HCT116 (cell line): ENCODE measurements around the gene MRPL41. TPM values are rescaled to one million over a fixed set of nuclear protein-coding genes. Genes with fewer than 3 reads are reported as not detected.

Experiments used
- ATAC-seq: fragments of 200-7000 bp; cut with Tn5 transposase; 2 replicates; pipeline ENCODE4 v1.9.1; 2020; ENCODE audit warnings: mild to moderate bottlenecking, moderate library complexity
- BruUV-seq: library from RNA; stranded (reverse); fragments of 400-500 nt; replicated peaks from 2 replicates; lab custom pipeline; 2021; lab: Mats Ljungman, UMichigan
- CTCF ChIA-PET: fragments of 300-600 bp; sonication (Branson Sonifier 250); formaldehyde crosslinking; loops from one replicate; lab custom pipeline; 2021; ENCODE audit warnings: antibody characterized with exemption; lab: Charles Lee
- POLR2A ChIA-PET: fragments of 300-600, 350-600 bp; sonication (Branson Sonifier 250); formaldehyde crosslinking; loops from one replicate; lab custom pipeline; 2021; ENCODE audit warnings: antibody characterized with exemption; lab: Charles Lee
- RAD21 ChIA-PET, 2 experiments: fragments of 300-600 bp; sonication (Branson Sonifier 250); formaldehyde crosslinking; loops; one replicate each; lab custom pipeline; 2023; ENCODE audit warnings: low total read pairs in 2 of 2; ENCODE audit not compliant: uncharacterized antibody in 2 of 2, unreplicated experiment in 2 of 2, low non-redundant PET in 1 of 2; lab: Charles Lee
- DNase-seq: peaks from one replicate; pipeline ENCODE4 v3.0.0-alpha.2; 2010; ENCODE audit warnings: low read depth, low spot score
- H2AFZ ChIP-seq: fragments of 200-600 bp; shearing (Covaris generic), sonication (generic); 2 replicates; pipeline ENCODE4 v1.6.1; 2017; ENCODE audit warnings: low read depth, mixed run types, mixed read lengths, antibody characterized with exemption, low read length; ENCODE audit not compliant: poor library complexity, severe bottlenecking
- H3K27ac ChIP-seq: 2 replicates; pipeline ENCODE4 v1.5.1; 2012; ENCODE audit warnings: low read depth, low read length
- H3K27me3 ChIP-seq: fragments of 200-600 bp; sonication (generic); 2 replicates; pipeline ENCODE4 v1.6.1; 2016; ENCODE audit warnings: mixed run types, low read length, mixed read lengths; ENCODE audit not compliant: insufficient read depth
- H3K36me3 ChIP-seq, 2 experiments: fragments of 200-500 bp in 1 of 2; fragments of 200-600 bp in 1 of 2; sonication (Bioruptor generic) in 1 of 2; sonication (generic) in 1 of 2; 2 replicates each; pipeline versions ENCODE4 v1.5.1 to v1.6.1; 2014 to 2016; ENCODE audit warnings: low read length in 2 of 2, inconsistent platforms in 1 of 2, mixed read lengths in 1 of 2, mixed run types in 1 of 2; ENCODE audit not compliant: insufficient read depth in 2 of 2, control insufficient read depth in 1 of 2
- H3K4me1 ChIP-seq, 2 experiments: fragments of 200-600 bp in 1 of 2; sonication (generic) in 1 of 2; 2 replicates each; pipeline versions ENCODE4 v1.5.1 to v1.6.1; 2012 to 2017; ENCODE audit warnings: low read length in 2 of 2, inconsistent platforms in 1 of 2, mild to moderate bottlenecking in 1 of 2, mixed read lengths in 1 of 2, mixed run types in 1 of 2, moderate library complexity in 1 of 2; ENCODE audit not compliant: insufficient read depth in 2 of 2, control insufficient read depth in 1 of 2
- H3K4me2 ChIP-seq: fragments of 200-600 bp; sonication (generic); 2 replicates; pipeline ENCODE4 v1.6.1; 2017; ENCODE audit warnings: mixed run types, low read length, mixed read lengths
- H3K4me3 ChIP-seq, 2 experiments: fragments of 200-600 bp in 1 of 2; sonication (generic) in 1 of 2; replicated peaks in 1 of 2; 2 replicates each; pipeline ENCODE4 v1.5.1; 2011 to 2016; ENCODE audit warnings: low read length in 2 of 2, control low read depth in 1 of 2, low read depth in 1 of 2, mild to moderate bottlenecking in 1 of 2, mixed read lengths in 1 of 2, mixed run types in 1 of 2
- H3K79me2 ChIP-seq: fragments of 200-600 bp; sonication (generic); 2 replicates; pipeline ENCODE4 v1.6.1; 2017; ENCODE audit warnings: mild to moderate bottlenecking, mixed run types, low read length, moderate library complexity, mixed read lengths; ENCODE audit not compliant: insufficient read depth
- H3K9ac ChIP-seq: fragments of 200-600 bp; sonication (generic); 2 replicates; pipeline ENCODE4 v1.6.1; 2016; ENCODE audit warnings: low read length, mixed read lengths
- H3K9me2 ChIP-seq: fragments of 200-600 bp; sonication (generic), shearing (Covaris generic); 2 replicates; pipeline ENCODE4 v1.6.1; 2017; ENCODE audit warnings: mixed run types, mild to moderate bottlenecking, moderate library complexity; ENCODE audit not compliant: insufficient read depth
- H3K9me3 ChIP-seq, 2 experiments: fragments of 200-500 bp in 1 of 2; fragments of 200-600 bp in 1 of 2; sonication (Bioruptor generic) in 1 of 2; sonication (generic) in 1 of 2; 2 replicates each; pipeline ENCODE4 v1.6.1; 2014 to 2017; ENCODE audit warnings: low read length in 2 of 2, mixed read lengths in 2 of 2, inconsistent platforms in 1 of 2, low read depth in 1 of 2, mild to moderate bottlenecking in 1 of 2, mixed run types in 1 of 2, moderate library complexity in 1 of 2; ENCODE audit not compliant: control insufficient read depth in 1 of 2, insufficient read depth in 1 of 2
- H4K20me1 ChIP-seq: fragments of 200-600 bp; sonication (generic), shearing (Covaris generic); 2 replicates; pipeline ENCODE4 v1.6.1; 2017; ENCODE audit warnings: mixed run types, mild to moderate bottlenecking, moderate library complexity; ENCODE audit not compliant: insufficient read depth
- ATF3 ChIP-seq: IDR thresholded peaks from 2 replicates; pipeline ENCODE4 v1.6.1; 2012
- CBX3 ChIP-seq: IDR thresholded peaks from 2 replicates; pipeline ENCODE4 v1.6.1; 2012; ENCODE audit warnings: low read depth
- CEBPB ChIP-seq: IDR thresholded peaks from 2 replicates; pipeline ENCODE4 v1.6.1; 2012; ENCODE audit warnings: low read depth
- CTCF ChIP-seq, 3 experiments: fragments of 200-600 bp in 1 of 3; sonication (generic) in 1 of 3; IDR thresholded peaks in 2 of 3; conservative IDR thresholded peaks in 1 of 3; 2 replicates each; pipeline ENCODE4 v1.5.1; 2012 to 2017; ENCODE audit warnings: low read depth in 2 of 3, low read length in 2 of 3, antibody characterized with exemption in 1 of 3, borderline replicate concordance in 1 of 3, control low read depth in 1 of 3, mild to moderate bottlenecking in 1 of 3, mixed read lengths in 1 of 3, mixed run types in 1 of 3, moderate library complexity in 1 of 3; ENCODE audit not compliant: insufficient read depth in 1 of 3
- EGR1 ChIP-seq: IDR thresholded peaks from 2 replicates; pipeline ENCODE4 v1.6.1; 2012; ENCODE audit warnings: low read depth
- ELF1 ChIP-seq: IDR thresholded peaks from 2 replicates; pipeline ENCODE4 v1.6.1; 2012; ENCODE audit warnings: low read depth, borderline replicate concordance
- EZH2 ChIP-seq: fragments of 200-600 bp; sonication (generic); IDR thresholded peaks from 2 replicates; pipeline ENCODE4 v1.6.1; 2017; ENCODE audit warnings: antibody characterized with exemption, mixed run types
- EZH2phosphoT487 ChIP-seq: fragments of 200-600 bp; IDR thresholded peaks from 2 replicates; pipeline ENCODE4 v1.6.1; 2018; ENCODE audit warnings: antibody characterized with exemption, borderline replicate concordance
- FOSL1 ChIP-seq: IDR thresholded peaks from 2 replicates; pipeline ENCODE4 v1.6.1; 2012; ENCODE audit warnings: low read depth
- JUND ChIP-seq: IDR thresholded peaks from 2 replicates; pipeline ENCODE4 v1.6.1; 2012
- POLR2AphosphoS5 ChIP-seq: IDR thresholded peaks from 2 replicates; pipeline ENCODE4 v1.6.1; 2011; ENCODE audit warnings: mild to moderate bottlenecking, low read depth, low read length, moderate library complexity
- RAD21 ChIP-seq: IDR thresholded peaks from 2 replicates; pipeline ENCODE4 v1.6.1; 2012; ENCODE audit warnings: low read depth, mild to moderate bottlenecking
- SIN3A ChIP-seq: IDR thresholded peaks from 2 replicates; pipeline ENCODE4 v1.6.1; 2012; ENCODE audit warnings: low read depth
- SP1 ChIP-seq: IDR thresholded peaks from 2 replicates; pipeline ENCODE4 v1.6.1; 2012; ENCODE audit warnings: low read depth
- SRF ChIP-seq: IDR thresholded peaks from 2 replicates; pipeline ENCODE4 v1.6.1; 2012; ENCODE audit warnings: low read depth
- YY1 ChIP-seq: IDR thresholded peaks from 2 replicates; pipeline ENCODE4 v1.6.1; 2011; ENCODE audit warnings: low read length, low read depth, moderate library complexity, mild to moderate bottlenecking; ENCODE audit not compliant: insufficient replicate concordance; ENCODE audit errors: extremely low read depth
- ZFX ChIP-seq: fragments of 450-650 bp; IDR thresholded peaks from 2 replicates; pipeline ENCODE4 v1.6.1; 2017
- ZNF274 ChIP-seq: fragments of 200-500 bp; sonication (Bioruptor generic); IDR thresholded peaks from 2 replicates; pipeline ENCODE4 v1.6.1; 2014; ENCODE audit warnings: mild to moderate bottlenecking, low read depth, low read length, inconsistent platforms
- intact Hi-C: fragments of 100-400 bp; cut with micrococcal nuclease; formaldehyde crosslinking; loops from 2 replicates; pipeline ENCODE4 v1.10.0; 2022
- total RNA-seq: library from RNA; stranded (reverse); gene quantifications from one replicate; pipeline ENCODE4 v1.2.1, GENCODE V29; 2021; ENCODE audit not compliant: unreplicated experiment
- TF ChIP-seq, protein P1 (sequence below): IDR thresholded peaks from 2 replicates; pipeline ENCODE4 v1.6.1; 2011; ENCODE audit warnings: mild to moderate bottlenecking, low read length, moderate library complexity; ENCODE audit not compliant: insufficient replicate concordance; ENCODE audit errors: extremely low read depth

The MRPL41 gene
- total RNA-seq, 1 experiment from 2014 or later, result 69.5 TPM

DNA sequence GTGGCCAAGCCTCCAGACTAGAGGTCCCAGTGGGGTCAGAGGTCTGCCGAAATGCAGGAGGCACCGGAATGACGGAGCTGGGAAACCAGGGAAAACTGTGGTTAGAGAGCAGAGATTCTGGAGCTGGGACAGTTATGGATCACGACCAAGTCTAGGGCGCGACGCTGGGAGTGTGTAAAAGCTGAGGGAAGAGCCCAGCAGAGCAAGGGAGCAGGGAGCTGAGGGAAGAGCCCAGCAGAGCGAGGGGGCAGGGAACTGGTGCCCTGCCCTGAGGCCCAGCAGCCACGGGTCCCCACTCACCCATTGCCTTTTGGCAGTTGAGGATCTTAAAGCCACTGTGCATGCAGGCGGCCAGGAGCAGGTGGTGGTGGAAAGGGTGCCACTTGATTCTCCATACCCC lies 12.5 kb downstream of the MRPL41 start:
- Histone ChIP-seq H3K4me1 (no peaks in the 10 kb centered on the region), H3K27me3 (no peaks in the 10 kb centered on the region), H3K9ac (no peak overlapping the region), H3K27ac (no peak overlapping the region), H3K4me3 (no peak overlapping the region), H3K9me3 (no peaks in the 10 kb centered on the region), H3K9me2 (no peaks in the 10 kb centered on the region), H2AFZ (no peak overlapping the region), H3K79me2 (peaks cover 11% of the 10 kb centered on the region), H3K36me3 (peaks cover 8 to 14% of the 10 kb centered on the region in 2 experiments; a peak in 3 of 4 replicates), H3K4me2 (no peak overlapping the region), H4K20me1 (no peaks in the 10 kb centered on the region)
- no TSS peak for BruUV-seq
- TF ChIP-seq EZH2 (no peak), JUND (no peak), RAD21 (no peak), CBX3 (no peak), SIN3A (no peak), POLR2AphosphoS5 (no peak), ZFX (no peak), EZH2phosphoT487 (no peak)
- TF ChIP-seq, protein P1, sequence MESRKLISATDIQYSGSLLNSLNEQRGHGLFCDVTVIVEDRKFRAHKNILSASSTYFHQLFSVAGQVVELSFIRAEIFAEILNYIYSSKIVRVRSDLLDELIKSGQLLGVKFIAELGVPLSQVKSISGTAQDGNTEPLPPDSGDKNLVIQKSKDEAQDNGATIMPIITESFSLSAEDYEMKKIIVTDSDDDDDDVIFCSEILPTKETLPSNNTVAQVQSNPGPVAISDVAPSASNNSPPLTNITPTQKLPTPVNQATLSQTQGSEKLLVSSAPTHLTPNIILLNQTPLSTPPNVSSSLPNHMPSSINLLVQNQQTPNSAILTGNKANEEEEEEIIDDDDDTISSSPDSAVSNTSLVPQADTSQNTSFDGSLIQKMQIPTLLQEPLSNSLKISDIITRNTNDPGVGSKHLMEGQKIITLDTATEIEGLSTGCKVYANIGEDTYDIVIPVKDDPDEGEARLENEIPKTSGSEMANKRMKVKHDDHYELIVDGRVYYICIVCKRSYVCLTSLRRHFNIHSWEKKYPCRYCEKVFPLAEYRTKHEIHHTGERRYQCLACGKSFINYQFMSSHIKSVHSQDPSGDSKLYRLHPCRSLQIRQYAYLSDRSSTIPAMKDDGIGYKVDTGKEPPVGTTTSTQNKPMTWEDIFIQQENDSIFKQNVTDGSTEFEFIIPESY, result no peak
- DNase-seq (no peak), ATAC-seq (no peak)
- ChIA-PET RAD21 (no interaction called here), POLR2A (no interaction called here), CTCF (no interaction called here)
- intact Hi-C loops, result no loop called here

- Histone ChIP-seq H3K36me3 (peaks cover 8 to 13% of the 10 kb centered on the region in 2 experiments; a peak in 3 of 4 replicates), H3K4me2 (no peak overlapping the region), H3K79me2 (peaks cover 13% of the 10 kb centered on the region), H3K9ac (no peak overlapping the region), H3K27me3 (no peaks in the 10 kb centered on the region), H3K9me2 (no peaks in the 10 kb centered on the region), H4K20me1 (no peaks in the 10 kb centered on the region), H3K9me3 (no peaks in the 10 kb centered on the region), H3K4me1 (no peaks in the 10 kb centered on the region), H2AFZ (no peak overlapping the region), H3K4me3 (no peak overlapping the region), H3K27ac (no peak overlapping the region)
- ChIA-PET POLR2A (no interaction called here), CTCF (no interaction called here), RAD21 (no interaction called here)
- BruUV-seq, result no TSS peak
- DNase-seq (no peak), ATAC-seq (no peak; the same call in 1 of the 2 replicates)
- intact Hi-C loops, result no loop called here
- no peak for TF ChIP-seq SRF
- TF ChIP-seq ZFX, result no peak
- no peak for TF ChIP-seq CEBPB
- no peak for TF ChIP-seq CBX3
- no peak for TF ChIP-seq SIN3A
- TF ChIP-seq EGR1, result no peak
- TF ChIP-seq FOSL1, result no peak
- TF ChIP-seq ATF3, result no peak
- TF ChIP-seq ELF1, result no peak
- TF ChIP-seq ZNF274, result no peak
- TF ChIP-seq CTCF (IDR thresholded peaks at IDR 0.05 in 2 of 3, conservative IDR thresholded peaks at IDR 0.05 in 1 of 3; ENCODE audit: borderline replicate concordance in 1 of 3, insufficient read depth in 1 of 3, low read depth in 2 of 3, low read length in 2 of 3), result no peak
- TF ChIP-seq YY1, result no peak
- TF ChIP-seq SP1, result no peak
- TF ChIP-seq EZH2phosphoT487, result no peak
- no peak for TF ChIP-seq JUND
Observed at GRCh38 chr9:137564817-137565411, 13.2 kb downstream of the MRPL41 start.
